C4-2B (cell line): ENCODE results near the gene KLHDC8A.

Experiments
- H3K27ac ChIP-seq: fragments of 450-650 bp; 2 replicates; pipeline ENCODE4 v1.5.1; 2017
- ZFX ChIP-seq: fragments of 450-650 bp; IDR thresholded peaks from 2 replicates; pipeline ENCODE4 v1.6.1; 2017
- TF ChIP-seq, protein P1 (sequence below): fragments of 450-650 bp; conservative IDR thresholded peaks from 2 replicates; pipeline ENCODE4 v1.5.1; 2017; ENCODE audit warnings: mild to moderate bottlenecking

KLHDC8A gene

DNA sequence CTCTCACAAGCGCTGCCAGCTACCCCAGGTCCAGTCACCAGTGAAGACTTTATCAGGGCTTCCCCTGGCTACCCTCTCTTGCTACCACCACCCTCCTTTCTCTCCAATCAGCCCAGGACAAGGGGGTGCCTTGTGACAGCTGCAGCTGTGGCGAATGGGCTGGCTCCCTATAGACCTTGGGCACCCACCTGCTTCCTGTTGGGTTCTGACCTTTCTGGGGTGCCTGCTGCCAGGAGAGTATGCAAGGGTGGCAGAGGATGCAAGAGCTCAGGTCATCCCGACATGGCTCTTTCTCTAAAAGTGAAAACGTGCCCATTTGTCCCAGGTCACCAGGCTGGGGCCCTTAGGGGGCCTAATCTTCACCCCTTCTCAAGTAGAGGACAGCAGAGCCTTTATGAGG lies 6.6 kb downstream of the KLHDC8A start:
- TF ChIP-seq, protein P1, sequence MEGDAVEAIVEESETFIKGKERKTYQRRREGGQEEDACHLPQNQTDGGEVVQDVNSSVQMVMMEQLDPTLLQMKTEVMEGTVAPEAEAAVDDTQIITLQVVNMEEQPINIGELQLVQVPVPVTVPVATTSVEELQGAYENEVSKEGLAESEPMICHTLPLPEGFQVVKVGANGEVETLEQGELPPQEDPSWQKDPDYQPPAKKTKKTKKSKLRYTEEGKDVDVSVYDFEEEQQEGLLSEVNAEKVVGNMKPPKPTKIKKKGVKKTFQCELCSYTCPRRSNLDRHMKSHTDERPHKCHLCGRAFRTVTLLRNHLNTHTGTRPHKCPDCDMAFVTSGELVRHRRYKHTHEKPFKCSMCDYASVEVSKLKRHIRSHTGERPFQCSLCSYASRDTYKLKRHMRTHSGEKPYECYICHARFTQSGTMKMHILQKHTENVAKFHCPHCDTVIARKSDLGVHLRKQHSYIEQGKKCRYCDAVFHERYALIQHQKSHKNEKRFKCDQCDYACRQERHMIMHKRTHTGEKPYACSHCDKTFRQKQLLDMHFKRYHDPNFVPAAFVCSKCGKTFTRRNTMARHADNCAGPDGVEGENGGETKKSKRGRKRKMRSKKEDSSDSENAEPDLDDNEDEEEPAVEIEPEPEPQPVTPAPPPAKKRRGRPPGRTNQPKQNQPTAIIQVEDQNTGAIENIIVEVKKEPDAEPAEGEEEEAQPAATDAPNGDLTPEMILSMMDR, result no peak
- no peak for TF ChIP-seq ZFX
- no peak overlapping the region for H3K27ac ChIP-seq

DNA sequence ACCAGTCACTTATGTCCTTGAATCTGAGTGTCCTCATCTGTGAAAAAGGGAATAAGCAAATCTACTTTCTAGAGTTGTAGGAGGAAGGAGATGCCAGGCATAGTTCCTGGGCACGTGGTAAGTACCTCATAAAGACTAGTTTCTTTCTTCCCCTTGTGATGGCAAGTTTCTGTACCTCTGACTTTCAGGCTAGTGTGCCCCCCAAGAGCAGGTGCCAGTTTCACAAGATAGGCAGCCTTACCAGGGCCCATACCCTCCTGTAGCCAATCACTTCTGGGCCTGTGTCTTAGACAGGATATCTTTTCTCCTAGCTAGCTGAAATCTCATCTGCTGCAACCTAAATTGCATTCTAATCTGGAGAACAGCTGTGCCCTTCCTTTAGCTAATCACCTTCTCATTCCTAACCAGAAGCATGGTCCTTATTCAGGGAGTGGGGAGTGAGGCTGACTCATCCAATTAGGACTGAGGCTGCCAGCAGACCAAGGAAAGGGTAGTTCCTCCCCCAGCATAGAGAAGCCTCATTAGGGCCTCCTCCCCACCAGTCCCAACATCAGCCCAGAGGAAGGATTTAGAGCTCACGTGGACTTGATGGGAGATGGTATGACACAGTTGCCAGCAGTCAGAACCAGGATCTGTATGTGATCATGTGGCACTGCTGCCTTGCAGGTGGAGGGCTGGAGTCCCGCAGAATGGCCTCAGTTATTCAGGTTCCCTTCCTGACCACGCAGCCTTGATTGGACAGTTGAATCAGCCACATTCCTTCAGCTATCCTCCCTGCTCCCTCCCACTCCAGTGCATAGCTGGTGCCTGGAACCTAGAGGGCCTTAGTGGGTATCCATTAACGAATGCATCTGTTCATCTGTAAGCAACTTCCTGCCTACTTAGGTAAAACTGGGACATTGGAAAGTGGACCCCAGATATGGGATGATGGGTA lies 7.9 kb downstream of the KLHDC8A start:
- no peak for TF ChIP-seq ZFX
- TF ChIP-seq, protein P1, result no peak
- H3K27ac ChIP-seq, result no peak overlapping the region

DNA sequence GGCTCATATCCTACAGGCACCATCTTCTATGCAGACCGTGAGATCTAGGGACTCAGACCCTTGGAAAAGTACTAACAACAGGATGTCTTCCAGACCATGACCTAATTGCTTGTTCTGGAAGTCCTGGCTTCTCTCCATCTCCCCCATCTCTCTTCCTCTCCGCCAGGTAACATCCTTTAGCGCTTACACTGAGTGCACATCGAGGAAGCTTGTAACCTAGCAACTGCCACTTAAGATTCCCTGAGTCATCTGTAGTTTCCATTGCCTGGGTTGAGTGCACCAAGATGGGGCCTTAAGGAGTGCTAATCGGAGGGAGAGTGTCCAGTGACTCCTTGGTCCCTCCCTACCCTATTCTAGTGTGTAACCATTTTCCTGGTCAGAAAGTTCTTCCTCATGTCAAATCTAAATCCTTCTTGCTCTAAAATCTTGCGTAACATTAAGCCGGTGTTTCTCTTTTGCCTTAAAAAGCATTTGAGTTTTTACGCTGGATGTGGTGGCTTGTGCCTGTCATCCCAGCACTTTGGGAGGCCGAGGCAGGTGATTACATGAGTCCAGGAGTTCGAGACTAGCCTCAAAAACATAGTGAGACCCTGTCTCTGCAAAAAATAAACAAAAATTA lies 9.7 kb downstream of the KLHDC8A start:
- TF ChIP-seq ZFX, result no peak
- TF ChIP-seq, protein P1, result no peak

DNA sequence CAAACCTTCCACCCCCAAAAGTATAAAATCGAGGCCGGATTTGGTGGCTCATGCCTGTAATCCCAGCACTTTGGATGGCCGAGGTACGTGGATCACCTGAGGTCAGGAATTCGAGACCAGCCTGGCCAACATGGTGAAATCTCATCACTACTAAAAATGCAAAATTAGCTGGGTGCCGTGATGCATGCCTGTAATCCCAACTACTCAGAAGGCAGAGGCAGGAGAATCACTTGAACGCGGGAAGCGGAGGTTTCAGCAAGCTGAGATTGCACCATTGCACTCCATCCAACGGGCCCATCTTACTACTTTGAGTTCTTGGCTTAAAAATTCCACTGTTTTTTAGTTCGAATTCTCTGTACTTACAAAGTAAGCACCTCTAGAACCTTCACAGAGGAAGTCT lies 11.0 kb downstream of the KLHDC8A start:
- TF ChIP-seq, protein P1, result no peak
- TF ChIP-seq ZFX, result no peak
- no peak overlapping the region for H3K27ac ChIP-seq

More for the DNA sequence above, 9.7 kb downstream of the KLHDC8A start:
- H3K27ac ChIP-seq, result no peak overlapping the region

DNA sequence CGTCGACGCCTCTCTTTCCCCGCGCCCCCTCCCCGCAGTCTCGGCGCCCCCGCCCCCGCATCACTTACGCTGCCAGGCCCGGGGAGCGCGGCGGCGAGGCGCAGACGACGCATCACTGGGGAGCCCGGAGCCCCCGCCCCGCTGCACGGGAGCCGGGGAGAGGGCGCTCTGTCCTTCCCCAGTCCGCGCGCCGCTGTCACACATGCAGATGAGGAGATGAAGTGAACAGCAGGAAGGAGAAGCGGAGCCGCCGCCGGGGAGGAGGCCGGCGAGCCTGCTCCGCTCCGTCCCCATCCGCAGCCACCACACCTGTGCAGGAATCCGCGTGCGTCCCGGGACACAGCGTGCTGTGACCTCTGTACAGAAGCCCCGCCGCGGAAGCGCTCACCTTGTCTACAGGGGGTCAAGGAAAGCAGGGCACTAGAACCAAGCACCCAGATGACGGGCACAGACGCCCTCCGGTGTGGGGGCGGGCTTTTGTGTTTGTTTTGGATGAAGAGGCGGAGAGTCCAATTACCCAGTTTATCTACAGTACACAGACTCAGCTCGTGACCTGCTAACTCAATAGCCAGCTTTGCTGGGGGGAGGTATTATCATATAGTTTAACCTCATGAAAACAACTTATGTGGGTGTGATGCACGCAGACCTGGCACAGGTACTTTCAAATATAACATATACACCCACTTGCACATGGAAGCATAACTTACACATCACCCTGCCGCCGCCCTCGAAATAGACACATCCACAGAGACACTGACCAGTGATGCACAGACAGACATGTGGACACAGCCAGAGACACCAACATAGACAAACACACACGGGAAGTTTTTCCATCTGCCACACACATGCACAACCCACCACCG lies 12.4 kb downstream of the KLHDC8A start:
- peak overlapping the region; percentile 4; the same call in 1 of the 2 replicates for H3K27ac ChIP-seq
- TF ChIP-seq, protein P1, result no peak
- TF ChIP-seq ZFX, result no peak

DNA sequence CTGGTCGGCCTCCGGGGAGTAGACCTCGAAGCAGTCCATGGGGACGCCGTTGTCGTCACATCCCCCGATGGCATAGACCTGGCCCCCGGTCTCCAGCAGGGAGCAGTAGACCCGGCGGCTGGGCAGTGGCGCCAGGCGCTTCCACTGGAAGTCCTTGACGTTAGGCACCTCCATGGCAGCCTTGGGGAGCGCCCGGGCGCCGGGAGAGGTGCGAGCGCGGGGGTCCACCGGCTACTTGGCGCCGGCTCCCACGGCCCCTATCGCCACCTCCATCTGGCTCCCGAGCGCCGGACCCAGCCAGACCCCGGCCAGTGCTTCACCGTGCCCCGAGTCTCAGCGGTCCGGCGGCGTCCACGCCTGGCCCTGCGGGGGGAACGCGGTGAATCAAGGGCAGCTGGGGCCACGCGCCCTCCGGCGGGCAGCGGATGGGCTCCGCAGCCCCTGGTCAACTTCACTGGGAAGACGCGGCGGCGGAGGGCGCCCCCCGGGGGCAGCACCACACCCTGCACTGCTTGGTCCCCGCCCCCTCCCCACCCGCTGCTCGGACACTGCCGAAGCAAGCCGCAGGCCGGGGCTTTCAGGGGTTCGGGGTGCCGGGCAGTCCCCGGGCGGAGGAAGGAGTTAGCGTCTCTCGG lies 13.2 kb downstream of the KLHDC8A start:
- TF ChIP-seq, protein P1, result no peak; the same call in 1 of the 2 replicates
- no peak for TF ChIP-seq ZFX
- H3K27ac ChIP-seq, result no peak overlapping the region; the same call in 1 of the 2 replicates
